ENCODE results near the gene FAT2.

FAT2 gene

DNA sequence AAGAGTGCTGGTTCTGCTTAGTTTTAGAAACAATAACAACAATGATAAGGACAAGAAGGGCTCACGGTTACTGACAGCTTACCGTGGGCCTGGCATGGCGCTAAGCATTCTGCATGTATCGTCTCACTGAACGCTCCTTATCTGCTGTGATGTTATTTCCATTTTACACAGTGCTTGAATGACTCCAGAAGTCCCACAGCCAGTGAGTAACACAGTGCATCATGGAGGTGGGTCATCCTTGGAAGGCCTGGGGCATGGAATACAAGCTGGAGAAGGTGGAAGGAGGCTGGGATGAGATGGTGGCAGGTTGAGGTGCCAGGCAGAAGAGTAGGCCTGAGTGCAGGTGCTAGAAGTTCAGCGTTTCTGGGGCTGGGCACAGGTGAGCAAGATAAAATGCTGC lies 36.5 kb upstream of the FAT2 start:
- Histone ChIP-seq H3K79me2 (ENCODE audit: insufficient read depth, low read length) (no peaks in the 10 kb centered on the region), H3K9me3 (ENCODE audit: insufficient read depth, low read length) (no peaks in the 10 kb centered on the region), H3K36me3 (ENCODE audit: low read length) (no peaks in the 10 kb centered on the region), H4K20me1 (ENCODE audit: low read depth, low read length) (no peaks in the 10 kb centered on the region), H3K27me3 (ENCODE audit: low read length) (no peaks in the 10 kb centered on the region), H3K9ac (ENCODE audit: low read length) (no peak overlapping the region), H3K4me2 (ENCODE audit: low read depth, low read length, poor library complexity, severe bottlenecking) (no peak overlapping the region), H3K27ac (ENCODE audit: low read depth, low read length) (no peak overlapping the region), H2AFZ (ENCODE audit: low read depth, low read length, severe bottlenecking) (no peak overlapping the region), H3F3A (ENCODE audit: insufficient read depth) (no peaks in the 10 kb centered on the region), H3K9me2 (replicated peaks; ENCODE audit: insufficient read depth, low read length) (no peaks in the 10 kb centered on the region), H3K4me3 (ENCODE audit: insufficient read depth, low read length, poor library complexity, severe bottlenecking) (no peak overlapping the region)
- TF ChIP-seq, protein P1, sequence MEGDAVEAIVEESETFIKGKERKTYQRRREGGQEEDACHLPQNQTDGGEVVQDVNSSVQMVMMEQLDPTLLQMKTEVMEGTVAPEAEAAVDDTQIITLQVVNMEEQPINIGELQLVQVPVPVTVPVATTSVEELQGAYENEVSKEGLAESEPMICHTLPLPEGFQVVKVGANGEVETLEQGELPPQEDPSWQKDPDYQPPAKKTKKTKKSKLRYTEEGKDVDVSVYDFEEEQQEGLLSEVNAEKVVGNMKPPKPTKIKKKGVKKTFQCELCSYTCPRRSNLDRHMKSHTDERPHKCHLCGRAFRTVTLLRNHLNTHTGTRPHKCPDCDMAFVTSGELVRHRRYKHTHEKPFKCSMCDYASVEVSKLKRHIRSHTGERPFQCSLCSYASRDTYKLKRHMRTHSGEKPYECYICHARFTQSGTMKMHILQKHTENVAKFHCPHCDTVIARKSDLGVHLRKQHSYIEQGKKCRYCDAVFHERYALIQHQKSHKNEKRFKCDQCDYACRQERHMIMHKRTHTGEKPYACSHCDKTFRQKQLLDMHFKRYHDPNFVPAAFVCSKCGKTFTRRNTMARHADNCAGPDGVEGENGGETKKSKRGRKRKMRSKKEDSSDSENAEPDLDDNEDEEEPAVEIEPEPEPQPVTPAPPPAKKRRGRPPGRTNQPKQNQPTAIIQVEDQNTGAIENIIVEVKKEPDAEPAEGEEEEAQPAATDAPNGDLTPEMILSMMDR (IDR thresholded peaks at IDR 0.05; ENCODE audit: insufficient read depth, low read length, poor library complexity, severe bottlenecking) = no peak
- TF ChIP-seq EZH2phosphoT487 (conservative IDR thresholded peaks at IDR 0.05; ENCODE audit: low read length) = no peak

DNA sequence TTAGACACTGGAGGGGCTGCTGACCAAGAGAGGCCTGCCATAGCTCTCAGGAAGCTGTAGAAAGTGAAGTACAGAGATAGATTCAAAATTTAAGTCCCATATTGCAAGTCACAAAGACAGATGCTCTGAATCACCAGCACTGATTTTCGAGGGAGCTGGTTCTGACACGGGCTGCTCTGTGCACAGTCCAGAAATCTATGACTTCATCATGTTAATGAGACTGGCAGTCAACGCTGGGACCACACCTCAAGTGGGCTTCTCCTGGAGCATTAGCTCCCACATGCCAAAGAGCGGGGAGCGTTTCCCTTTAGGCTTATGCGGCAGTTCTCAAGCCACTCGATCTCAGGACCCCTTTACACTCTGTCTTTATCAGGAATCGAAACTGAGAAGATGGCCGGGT lies 34.2 kb upstream of the FAT2 start:
- H3K36me3 ChIP-seq (ENCODE audit: low read length) = no peaks in the 10 kb centered on the region
- H3K9ac ChIP-seq (ENCODE audit: low read length) = no peak overlapping the region
- H3K9me2 ChIP-seq (replicated peaks; ENCODE audit: insufficient read depth, low read length) = no peaks in the 10 kb centered on the region
- H3F3A ChIP-seq (ENCODE audit: insufficient read depth) = no peaks in the 10 kb centered on the region
- no peaks in the 10 kb centered on the region for H3K79me2 ChIP-seq (ENCODE audit: insufficient read depth, low read length)
- H3K27ac ChIP-seq (ENCODE audit: low read depth, low read length) = no peak overlapping the region
- H3K4me3 ChIP-seq (ENCODE audit: insufficient read depth, low read length, poor library complexity, severe bottlenecking) = no peak overlapping the region
- no peak overlapping the region for H2AFZ ChIP-seq (ENCODE audit: low read depth, low read length, severe bottlenecking)
- no peaks in the 10 kb centered on the region for H3K27me3 ChIP-seq (ENCODE audit: low read length)
- no peaks in the 10 kb centered on the region for H3K9me3 ChIP-seq (ENCODE audit: insufficient read depth, low read length)
- no peak for TF ChIP-seq EZH2phosphoT487 (conservative IDR thresholded peaks at IDR 0.05; ENCODE audit: low read length)
- TF ChIP-seq, protein P1 (IDR thresholded peaks at IDR 0.05; ENCODE audit: insufficient read depth, low read length, poor library complexity, severe bottlenecking) = no peak
- no peaks in the 10 kb centered on the region for H4K20me1 ChIP-seq (ENCODE audit: low read depth, low read length)
- no peak overlapping the region for H3K4me2 ChIP-seq (ENCODE audit: low read depth, low read length, poor library complexity, severe bottlenecking)

DNA sequence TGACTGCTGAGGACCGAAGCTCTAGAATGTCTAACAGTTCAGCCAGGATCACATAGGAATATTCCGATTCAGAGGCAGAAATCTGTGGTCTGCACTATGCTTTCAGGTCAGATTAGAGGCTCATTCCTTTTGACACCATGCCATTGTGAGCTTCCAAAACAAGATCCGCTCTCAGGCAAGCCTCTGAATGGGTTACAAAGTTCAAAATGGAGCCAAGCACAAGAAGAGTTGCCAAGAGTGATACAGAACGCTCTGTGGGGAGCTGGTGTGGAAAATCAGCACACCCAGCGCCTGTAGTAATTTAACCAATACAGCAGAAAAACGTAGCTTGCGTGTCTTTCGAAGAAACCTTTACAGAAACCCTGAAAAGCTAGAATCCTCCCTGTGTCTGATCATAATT lies 33.3 kb upstream of the FAT2 start:
- H3K9ac ChIP-seq (ENCODE audit: low read length) = no peak overlapping the region
- H4K20me1 ChIP-seq (ENCODE audit: low read depth, low read length) = no peaks in the 10 kb centered on the region
- no peaks in the 10 kb centered on the region for H3K27me3 ChIP-seq (ENCODE audit: low read length)
- no peak overlapping the region for H2AFZ ChIP-seq (ENCODE audit: low read depth, low read length, severe bottlenecking)
- no peaks in the 10 kb centered on the region for H3K9me2 ChIP-seq (replicated peaks; ENCODE audit: insufficient read depth, low read length)
- no peaks in the 10 kb centered on the region for H3F3A ChIP-seq (ENCODE audit: insufficient read depth)
- TF ChIP-seq EZH2phosphoT487 (conservative IDR thresholded peaks at IDR 0.05; ENCODE audit: low read length) = no peak
- TF ChIP-seq, protein P1 (IDR thresholded peaks at IDR 0.05; ENCODE audit: insufficient read depth, low read length, poor library complexity, severe bottlenecking) = no peak
- H3K4me2 ChIP-seq (ENCODE audit: low read depth, low read length, poor library complexity, severe bottlenecking) = no peak overlapping the region
- no peaks in the 10 kb centered on the region for H3K36me3 ChIP-seq (ENCODE audit: low read length)
- no peak overlapping the region for H3K27ac ChIP-seq (ENCODE audit: low read depth, low read length)
- no peak overlapping the region for H3K4me3 ChIP-seq (ENCODE audit: insufficient read depth, low read length, poor library complexity, severe bottlenecking)
- H3K9me3 ChIP-seq (ENCODE audit: insufficient read depth, low read length) = no peaks in the 10 kb centered on the region
- no peaks in the 10 kb centered on the region for H3K79me2 ChIP-seq (ENCODE audit: insufficient read depth, low read length)

All from SU-DHL-6 (cell line).